NCI-H82 (cell line): ENCODE measurements around the gene MYOD1.

ENCODE experiments used
- DNase-seq: peaks from one replicate; lab custom pipeline; 2025; lab: John Stamatoyannopoulos, UW

Gene MYOD1

GRCh38 chr11:17719028-17719937 lies at the start of gene MYOD1:
Gene MYOD1 (plus strand): TSS chr11:17719571. CDS start chr11:17719783, 212 bp downstream.
- DNase-seq: peak; percentile 50

GRCh38 chr11:17672469-17672868 lies 46.9 kb upstream of the MYOD1 start:
- no peak for DNase-seq

- no peak for DNase-seq
These were observed 45.4 kb upstream of the MYOD1 start for GRCh38 chr11:17673951-17674350.

- DNase-seq: no peak
These were observed 36.5 kb upstream of the MYOD1 start for GRCh38 chr11:17682848-17683247.

- peak; percentile 46 for DNase-seq
These were observed 35.8 kb upstream of the MYOD1 start for GRCh38 chr11:17683377-17684161.

GRCh38 chr11:17684550-17684949 lies 34.8 kb upstream of the MYOD1 start:
- no peak for DNase-seq

- peak; percentile 90 for DNase-seq
These were observed 33.0 kb upstream of the MYOD1 start for GRCh38 chr11:17686231-17686980.

GRCh38 chr11:17687946-17688670 lies 31.3 kb upstream of the MYOD1 start:
- peak; percentile 93 for DNase-seq

- peak; percentile 69 for DNase-seq
These were observed 27.8 kb upstream of the MYOD1 start for GRCh38 chr11:17691550-17691949.

GRCh38 chr11:17691976-17692375 lies 27.4 kb upstream of the MYOD1 start:
- DNase-seq: no peak

- DNase-seq: no peak
These were observed 26.4 kb upstream of the MYOD1 start for GRCh38 chr11:17692931-17693330.

- no peak for DNase-seq
These were observed 25.8 kb upstream of the MYOD1 start for GRCh38 chr11:17693531-17693930.

GRCh38 chr11:17694494-17695110 lies 24.8 kb upstream of the MYOD1 start:
- no peak for DNase-seq

- DNase-seq: no peak
These were observed 23.6 kb upstream of the MYOD1 start for GRCh38 chr11:17695454-17696441.

GRCh38 chr11:17696741-17697140 lies 22.6 kb upstream of the MYOD1 start:
- no peak for DNase-seq

GRCh38 chr11:17697175-17697949 lies 22.0 kb upstream of the MYOD1 start:
- DNase-seq: no peak

- DNase-seq: peak; percentile 94
These were observed 19.9 kb upstream of the MYOD1 start for GRCh38 chr11:17699147-17700114.

- DNase-seq: no peak
These were observed 18.4 kb upstream of the MYOD1 start for GRCh38 chr11:17700991-17701390.
